ENCODE measurements around the gene CAST.
"Not testable (repeated sequence)": the region's sequence is repeated elsewhere in the genome, so short reads cannot be mapped to it uniquely, and the experiment has no call there.

CAST gene

DNA sequence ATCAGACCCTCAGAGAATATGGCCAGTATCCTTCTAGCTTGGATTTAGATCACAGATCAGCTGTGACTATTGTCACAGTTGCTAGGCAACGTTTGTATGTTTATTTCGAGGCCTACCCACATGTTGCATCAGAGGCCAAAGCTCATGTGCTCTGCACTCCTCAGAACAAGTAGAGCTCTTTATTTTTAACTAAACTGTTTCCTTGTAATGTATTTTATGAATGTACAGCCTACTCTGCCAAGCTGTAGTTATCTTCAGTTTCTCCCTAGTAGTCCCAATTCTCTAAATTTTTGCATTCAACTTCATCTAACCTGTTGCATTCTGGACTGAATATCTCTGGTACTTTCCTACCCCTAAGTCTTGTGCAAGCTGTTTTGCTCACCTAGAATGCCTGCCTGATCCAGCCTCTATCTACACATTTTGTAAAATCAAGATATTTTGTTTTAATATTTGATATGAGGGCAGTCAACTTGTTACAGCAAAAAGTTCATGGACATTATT, 52.8 kb downstream of the CAST start:
- DNase-seq = peak; percentile 15

GRCh38 chr5:96716007-96716406, 53.8 kb downstream of the CAST start:
- DNase-seq = no peak

DNA sequence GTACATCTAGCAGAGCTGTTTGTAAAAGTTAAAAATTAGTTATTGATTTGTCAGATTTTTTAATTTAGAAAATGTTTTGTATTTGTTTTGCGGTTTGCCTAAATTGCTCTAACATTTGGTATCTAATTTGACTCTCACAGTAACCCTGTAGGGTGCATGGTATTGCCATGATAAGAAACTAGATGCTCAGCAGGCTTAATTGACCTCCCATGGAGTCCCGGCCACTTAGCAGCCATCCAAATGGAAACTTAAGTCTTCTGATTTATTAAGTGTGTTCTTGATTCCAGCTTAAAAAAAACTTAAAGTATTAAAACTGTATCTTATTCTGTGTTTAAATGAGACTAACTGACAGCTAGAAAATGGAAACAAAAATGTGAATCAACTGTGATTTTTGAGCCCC, 54.5 kb downstream of the CAST start:
- no peak for DNase-seq

GRCh38 chr5:96717874-96718273, 55.7 kb downstream of the CAST start:
- DNase-seq = no peak

- DNase-seq = peak; percentile 56
Observed at GRCh38 chr5:96718635-96719077, 56.5 kb downstream of the CAST start.

DNA sequence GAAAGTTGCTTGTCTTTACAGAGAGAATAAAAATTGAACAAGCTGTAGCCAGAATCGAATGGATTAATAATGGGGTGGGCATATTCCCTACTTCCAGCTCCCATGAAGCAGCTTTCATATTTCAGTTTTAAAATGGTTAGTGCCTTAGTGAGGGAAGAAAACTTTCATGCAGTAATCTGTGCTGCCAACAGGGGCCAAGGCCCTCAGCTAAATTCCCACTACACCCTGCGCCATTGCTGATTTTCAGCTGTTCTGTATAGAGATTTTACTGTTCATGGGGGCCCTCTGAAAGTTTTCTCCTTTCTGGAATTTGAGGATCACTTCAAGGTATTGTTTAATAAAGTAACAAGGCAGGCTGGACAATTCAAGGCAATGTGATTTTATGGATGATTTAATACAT, 58.2 kb downstream of the CAST start:
- no peak for DNase-seq

- no peak for DNase-seq
Observed at GRCh38 chr5:96721351-96721977, 59.3 kb downstream of the CAST start.

GRCh38 chr5:96725257-96725656, 63.1 kb downstream of the CAST start:
- no peak for DNase-seq

DNA sequence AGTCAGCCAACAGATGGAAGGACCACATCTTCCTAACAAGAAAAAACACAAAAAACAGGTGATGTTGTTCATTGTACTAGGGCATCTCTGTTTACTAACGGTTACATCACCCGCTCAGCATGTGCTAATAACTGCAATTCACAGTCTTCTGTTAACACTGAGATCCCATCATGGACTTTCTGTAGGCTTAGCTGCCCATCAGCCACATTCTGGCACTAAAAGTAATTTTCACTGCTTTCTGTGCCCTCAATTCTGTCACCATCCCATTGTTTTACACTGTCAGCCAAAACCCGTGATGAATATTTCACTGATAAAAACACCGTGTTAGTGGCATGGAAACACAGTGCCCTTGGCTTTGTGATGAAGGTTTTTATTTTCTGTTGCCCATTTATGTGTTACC, 64.6 kb downstream of the CAST start:
- no peak for DNase-seq

- no peak for DNase-seq
Observed at GRCh38 chr5:96729156-96729555, 67.0 kb downstream of the CAST start.

DNA sequence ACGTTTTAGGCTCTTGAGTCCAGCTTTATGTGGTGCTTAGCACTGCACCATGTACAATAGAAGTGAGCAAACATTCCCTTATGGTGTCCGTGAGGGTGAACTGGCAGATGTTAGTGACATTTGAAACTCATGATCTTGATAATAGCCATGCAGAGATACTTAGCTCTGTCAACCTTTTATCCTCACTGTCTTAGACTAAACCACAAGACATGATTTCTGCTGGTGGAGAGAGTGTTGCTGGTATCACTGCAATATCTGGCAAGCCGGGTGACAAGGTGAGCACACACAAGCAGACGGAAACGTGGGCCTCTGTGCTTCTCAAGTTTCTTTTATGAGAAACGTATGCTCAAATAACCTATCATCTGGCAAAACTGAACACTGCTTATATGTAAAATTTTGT, 68.4 kb downstream of the CAST start:
- DNase-seq = no peak

DNA sequence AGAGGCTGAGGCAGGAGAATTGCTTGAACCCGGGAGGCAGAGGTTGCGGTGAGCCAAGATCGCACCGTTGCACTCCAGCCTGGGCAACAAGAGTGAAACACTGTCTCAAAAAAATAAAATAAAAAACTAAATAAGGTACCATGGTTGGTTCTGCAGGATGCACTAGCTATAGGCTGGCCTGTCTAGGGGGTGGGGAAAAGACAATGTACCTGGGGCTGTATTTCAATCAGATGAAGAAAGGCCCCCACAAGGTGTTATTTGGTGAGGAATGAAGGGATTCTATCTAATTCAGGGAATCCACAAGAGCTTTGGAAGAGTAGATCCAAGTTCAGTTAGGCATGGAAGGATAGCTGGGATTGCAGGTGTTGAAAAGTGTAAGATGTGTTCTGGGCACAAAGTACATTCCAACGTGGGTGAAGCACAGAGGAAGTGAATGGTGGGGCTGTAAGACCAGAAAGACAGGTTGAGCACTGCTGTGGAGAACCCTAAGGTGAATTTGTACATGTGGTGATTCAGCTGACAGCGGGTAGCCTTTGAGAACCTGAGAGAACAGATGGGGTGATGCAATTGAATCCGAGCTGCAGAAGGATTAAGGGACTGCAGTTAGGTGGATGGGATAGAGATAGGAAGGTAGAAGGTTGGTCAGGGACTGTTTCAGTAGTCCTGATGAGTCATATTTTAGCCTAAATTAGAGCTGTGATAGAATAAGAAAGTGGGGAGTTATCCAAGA, 71.8 kb downstream of the CAST start:
- no peak for DNase-seq

DNA sequence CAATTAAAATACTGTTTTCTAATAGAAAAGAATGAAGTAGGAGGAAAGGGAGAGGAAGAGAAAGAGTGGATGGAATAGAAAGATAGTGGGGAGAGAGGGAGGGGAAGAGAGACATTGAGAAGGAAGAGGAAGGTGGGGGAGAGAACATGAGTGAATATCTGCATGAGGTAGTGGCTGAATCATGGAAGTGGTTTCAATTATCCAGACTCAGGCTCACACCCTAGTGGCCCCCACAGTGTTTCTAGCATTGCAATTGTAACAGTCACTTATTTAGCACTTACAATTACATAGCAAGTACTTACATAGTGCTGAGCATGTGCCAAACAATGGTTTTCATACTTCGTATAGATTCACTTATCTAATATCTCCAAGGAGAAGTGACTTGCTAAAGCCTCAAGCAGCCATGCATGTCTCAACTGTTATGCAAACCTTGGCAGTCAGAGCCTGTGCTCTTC, 72.7 kb downstream of the CAST start:
- DNase-seq = no peak

DNA sequence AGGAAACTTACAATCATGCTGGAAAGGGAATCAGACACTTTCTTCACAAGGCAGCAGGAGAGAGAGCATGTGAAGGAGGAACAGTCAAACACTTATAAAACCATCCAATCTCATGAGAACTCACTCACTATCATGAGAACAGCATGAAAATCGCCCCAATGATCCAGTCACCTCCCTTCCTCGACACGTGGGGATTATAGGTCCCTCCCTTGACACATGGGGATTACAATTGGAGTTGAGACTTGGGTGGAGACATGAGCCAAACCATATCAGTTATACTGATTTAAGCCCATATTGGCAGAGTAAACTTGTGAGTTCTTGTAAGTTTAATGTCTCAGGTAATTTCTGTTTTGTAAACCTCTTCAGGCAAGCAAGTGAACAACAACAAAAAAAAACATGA, 74.8 kb downstream of the CAST start:
- no peak for DNase-seq

- DNase-seq = no peak
Observed at GRCh38 chr5:96741106-96741505, 78.9 kb downstream of the CAST start.

GRCh38 chr5:96741891-96742309, 79.7 kb downstream of the CAST start:
- peak; percentile 66 for DNase-seq

GRCh38 chr5:96742538-96742937, 80.4 kb downstream of the CAST start:
- DNase-seq = no peak

DNA sequence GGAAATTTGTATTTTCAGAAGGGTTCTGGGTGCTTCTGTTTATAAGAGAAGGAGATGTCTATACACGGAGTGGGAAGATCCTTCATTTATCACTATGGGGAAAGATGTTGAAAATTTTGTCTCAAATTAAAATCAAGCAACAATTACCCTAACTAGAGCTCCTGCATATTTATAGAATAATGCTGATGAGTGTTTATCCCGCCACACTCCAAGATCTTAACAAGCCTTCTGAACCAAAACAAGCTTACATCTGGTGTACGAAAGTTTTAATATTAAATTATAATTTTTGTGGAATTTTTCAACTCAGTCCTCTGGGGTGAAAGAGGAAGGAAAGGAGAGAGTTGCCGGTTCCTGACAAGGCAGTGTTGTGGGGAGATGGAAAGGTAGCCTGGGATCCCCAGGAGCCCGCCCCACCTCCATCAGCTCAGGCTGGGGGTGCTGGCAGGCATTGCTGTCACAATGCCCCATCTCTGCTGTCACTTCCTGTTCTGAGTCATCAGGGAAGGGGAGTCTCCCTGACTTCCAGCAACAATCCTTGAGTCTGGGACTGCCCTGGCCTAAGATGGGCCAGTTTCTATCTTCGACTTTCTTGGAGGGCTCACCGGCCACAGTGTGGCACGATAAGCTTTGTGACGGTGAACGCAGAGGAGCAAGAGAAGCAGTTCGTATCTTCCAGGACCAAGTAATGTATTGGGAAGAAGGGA, 81.0 kb downstream of the CAST start:
- DNase-seq = no peak

- no peak for DNase-seq
Observed at GRCh38 chr5:96743805-96744204, 81.6 kb downstream of the CAST start.

DNA sequence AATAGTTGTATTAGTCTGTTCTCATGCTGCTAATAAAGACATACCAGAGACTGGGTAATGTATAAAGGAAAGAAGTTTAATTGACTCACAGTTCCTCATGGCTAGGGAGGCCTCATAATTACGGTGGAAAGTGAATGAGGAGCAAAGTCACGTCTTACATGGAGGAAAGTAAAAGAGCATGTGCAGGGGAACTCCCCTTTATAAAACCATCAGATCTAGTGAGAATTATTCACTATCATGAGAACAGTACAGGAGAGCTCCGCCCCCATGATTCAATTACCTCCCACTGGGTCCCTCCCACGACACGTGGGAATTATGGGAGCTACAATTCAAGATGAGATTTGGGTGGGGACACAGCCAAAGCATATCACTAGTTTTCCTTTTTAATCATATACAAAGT, 82.0 kb downstream of the CAST start:
- not testable (repeated sequence) for DNase-seq

DNA sequence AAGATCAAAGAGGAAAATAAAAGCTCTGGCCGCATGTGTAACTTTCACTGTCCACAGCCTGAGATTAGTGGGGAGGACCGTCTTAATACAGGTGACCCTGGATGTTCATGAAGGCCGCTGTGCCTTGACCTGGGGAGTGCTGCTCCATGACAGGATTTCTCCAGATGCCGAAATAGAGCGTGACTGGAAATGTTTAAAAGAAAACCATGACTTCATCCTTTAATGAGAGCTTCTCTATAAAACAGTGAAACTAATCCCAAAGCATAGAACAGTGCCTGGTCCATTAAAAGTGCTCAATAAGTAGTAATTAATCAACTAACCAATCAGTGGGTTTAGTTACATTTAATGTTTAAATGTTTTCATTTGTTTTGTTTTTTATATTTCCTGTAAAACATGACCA, 82.8 kb downstream of the CAST start:
- DNase-seq = no peak

GRCh38 chr5:96745844-96746531, 83.8 kb downstream of the CAST start:
- no peak for DNase-seq

DNA sequence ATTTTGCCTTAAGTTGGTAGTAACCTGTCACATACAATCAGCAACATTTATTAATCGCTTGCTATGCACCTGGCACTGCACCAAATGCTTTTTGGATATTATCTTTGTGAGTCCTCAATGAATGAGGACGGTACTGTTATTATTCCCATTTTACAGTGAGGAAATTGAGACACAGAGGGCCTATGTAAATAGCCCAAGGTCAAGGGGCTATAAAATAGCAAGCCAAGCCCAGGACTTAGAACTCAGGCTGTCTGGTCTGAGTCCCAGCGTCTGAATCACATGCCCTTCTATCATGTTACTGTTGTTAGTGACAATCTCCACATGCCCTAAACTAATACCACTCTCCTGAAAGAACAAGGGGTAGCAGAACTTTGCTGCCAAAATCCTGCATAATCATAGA, 85.5 kb downstream of the CAST start:
- DNase-seq = no peak
